GM23248 (cell line): ENCODE results near the gene HOXB3.

Experiments
- EZH2 ChIP-seq: fragments of 200-600 bp; sonication (generic); IDR thresholded peaks from 2 replicates; pipeline ENCODE4 v1.6.1; 2018; ENCODE audit warnings: antibody characterized with exemption, mild to moderate bottlenecking; ENCODE audit not compliant: insufficient read depth, poor library complexity, severe bottlenecking
- EZH2phosphoT487 ChIP-seq: fragments of 200-600 bp; sonication (generic); IDR thresholded peaks from 2 replicates; pipeline ENCODE4 v1.6.1; 2018; ENCODE audit warnings: antibody characterized with exemption, moderate library complexity, mild to moderate bottlenecking, low read depth; ENCODE audit not compliant: insufficient read depth

- no peak for TF ChIP-seq EZH2phosphoT487
- no peak for TF ChIP-seq EZH2
These were observed 30.8 kb downstream of the HOXB3 start for GRCh38 chr17:48559122-48559839.
